GM21360 (cell line): ENCODE results near the gene PRRT1B.

Experiments
- ATAC-seq: cut with Tn5 transposase; IDR thresholded peaks from one replicate; pipeline ENCODE4 v1.9.1; 2021; ENCODE audit warnings: mild to moderate bottlenecking, moderate library complexity; ENCODE audit not compliant: unreplicated experiment

Gene PRRT1B

DNA sequence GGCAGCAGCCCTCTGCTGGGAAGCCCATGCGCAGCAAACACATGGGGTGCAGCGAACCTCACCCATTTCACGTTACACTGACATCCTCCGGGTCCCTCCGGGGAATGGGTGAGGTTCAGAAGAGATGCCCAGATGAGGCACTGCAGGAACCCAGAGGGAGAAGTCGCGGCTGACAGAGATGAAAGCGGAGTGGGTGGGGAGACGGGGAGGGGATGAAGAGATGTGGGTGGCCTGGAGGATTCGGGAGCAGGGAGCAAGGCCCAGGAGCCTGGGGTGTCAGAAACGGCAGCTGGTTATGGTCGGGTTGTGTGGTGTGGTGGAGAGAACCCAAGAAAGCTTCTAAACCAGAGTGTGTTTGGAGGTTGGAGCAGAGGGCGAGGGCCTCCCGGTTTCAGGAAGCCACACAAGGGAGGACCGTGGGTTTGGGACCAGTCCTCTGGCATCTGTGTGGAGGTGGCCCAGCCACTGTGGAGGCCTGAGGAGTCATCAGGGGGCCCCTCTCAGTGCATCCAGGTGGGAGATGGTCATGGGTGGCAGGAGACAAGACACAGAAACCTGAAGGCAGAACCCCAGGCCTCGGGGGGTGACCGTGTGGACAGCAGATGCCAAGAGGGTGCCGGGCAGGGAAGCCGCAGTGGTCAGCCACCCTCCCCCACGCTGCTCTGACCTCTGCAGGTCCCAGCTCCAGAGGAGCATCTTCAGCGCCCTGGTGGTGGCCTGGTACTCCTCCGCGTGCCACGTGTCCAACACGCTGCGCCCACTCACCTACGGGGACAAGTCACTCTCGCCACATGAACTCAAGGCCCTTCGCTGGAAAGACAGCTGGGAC lies 22.9 kb upstream of the PRRT1B start:
- no peak for ATAC-seq

GRCh38 chr9:131523086-131523388 lies 22.3 kb upstream of the PRRT1B start:
- no peak for ATAC-seq

- ATAC-seq: no peak
Observed at GRCh38 chr9:131523451-131524435, 21.6 kb upstream of the PRRT1B start.

GRCh38 chr9:131524665-131525315 lies 20.5 kb upstream of the PRRT1B start:
- no peak for ATAC-seq

GRCh38 chr9:131525643-131526565 lies 19.4 kb upstream of the PRRT1B start:
- ATAC-seq: no peak

GRCh38 chr9:131528186-131528585 lies 17.1 kb upstream of the PRRT1B start:
- ATAC-seq: no peak

DNA sequence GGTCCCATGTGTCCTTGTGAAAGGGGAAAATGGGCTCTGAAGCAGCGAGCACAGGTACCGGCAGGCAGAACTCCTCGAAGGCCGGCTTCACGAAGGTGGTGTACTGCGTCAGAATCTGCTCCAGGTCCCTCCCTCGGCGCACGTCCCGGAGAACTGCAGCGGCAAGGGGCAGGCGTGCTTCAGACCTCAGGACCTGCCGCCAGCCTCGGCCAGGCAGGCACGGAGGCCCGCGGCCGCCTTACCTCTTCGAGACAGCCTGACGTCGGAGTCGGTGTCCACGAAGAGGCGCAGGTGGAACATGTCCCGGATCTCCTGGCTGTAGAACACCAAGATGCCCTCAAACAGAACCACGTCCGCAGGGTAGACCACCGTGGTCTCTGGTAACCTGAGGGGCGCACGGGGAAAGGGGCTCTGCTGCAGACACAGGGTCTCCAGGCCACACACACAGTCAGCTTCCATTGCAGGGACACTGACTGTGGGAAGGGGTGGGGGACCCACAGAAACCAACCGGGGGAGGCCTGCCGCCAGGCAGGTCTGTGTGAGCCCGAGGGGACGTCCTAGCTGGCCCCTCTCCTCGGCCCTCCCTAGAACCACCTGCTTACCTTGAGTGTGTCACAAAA lies 16.3 kb upstream of the PRRT1B start:
- ATAC-seq: no peak

DNA sequence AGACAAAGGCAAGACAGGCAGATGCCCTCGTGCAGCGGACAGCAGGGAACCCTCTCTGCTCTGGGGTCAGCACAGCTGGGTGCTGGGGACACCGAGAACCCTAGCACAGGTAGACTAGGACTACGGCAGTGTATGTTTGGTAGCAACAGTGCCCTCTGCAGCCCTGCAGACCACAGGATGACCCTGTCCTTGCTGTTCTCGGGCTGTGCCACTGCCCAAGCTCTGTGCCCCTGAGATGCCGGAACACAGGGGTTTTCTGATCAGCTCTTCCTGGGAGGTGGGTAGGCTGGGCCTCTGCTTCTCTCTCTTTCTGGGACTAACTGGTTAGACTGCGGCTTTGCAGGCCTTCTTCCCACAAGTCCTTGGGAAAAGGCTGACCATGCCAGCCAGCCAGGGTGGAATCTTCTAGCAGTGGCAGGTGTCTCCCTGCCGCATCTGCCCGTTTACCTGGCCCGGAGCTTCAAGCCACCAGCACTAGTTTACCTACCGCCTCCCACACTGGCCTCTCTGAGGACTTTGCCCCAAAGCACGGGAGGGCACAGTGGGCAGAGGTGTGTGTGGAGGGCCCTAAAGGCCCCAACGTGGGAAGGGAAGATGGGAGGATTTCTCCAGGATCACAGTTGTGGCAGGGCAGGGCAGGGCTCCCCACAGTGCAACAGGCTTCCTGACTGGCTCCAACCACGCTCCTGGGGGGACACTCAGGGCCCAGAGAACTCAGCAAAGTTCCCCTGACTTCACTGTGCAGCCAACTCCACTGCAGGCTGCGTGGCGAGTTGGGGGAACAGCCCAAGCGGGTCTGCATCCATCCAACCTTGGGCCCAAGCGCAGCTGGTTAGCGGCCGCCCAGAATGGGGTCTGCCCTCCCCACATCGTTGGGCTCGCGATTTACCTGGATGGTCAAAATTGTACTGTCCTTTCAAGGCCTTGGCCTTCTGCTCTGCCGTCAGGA lies 15.5 kb upstream of the PRRT1B start:
- ATAC-seq: no peak

- ATAC-seq: peak; percentile 23
Observed at GRCh38 chr9:131530546-131530919, 14.8 kb upstream of the PRRT1B start.

GRCh38 chr9:131530920-131531832 lies 14.1 kb upstream of the PRRT1B start, which contains the start of gene UCK1:
UCK1 (minus strand) TSS chr9:131531263; CDS start chr9:131531174, 89 bp downstream.
- ATAC-seq: peak; percentile 76

- ATAC-seq: no peak
Observed at GRCh38 chr9:131534721-131535237, 10.5 kb upstream of the PRRT1B start.

DNA sequence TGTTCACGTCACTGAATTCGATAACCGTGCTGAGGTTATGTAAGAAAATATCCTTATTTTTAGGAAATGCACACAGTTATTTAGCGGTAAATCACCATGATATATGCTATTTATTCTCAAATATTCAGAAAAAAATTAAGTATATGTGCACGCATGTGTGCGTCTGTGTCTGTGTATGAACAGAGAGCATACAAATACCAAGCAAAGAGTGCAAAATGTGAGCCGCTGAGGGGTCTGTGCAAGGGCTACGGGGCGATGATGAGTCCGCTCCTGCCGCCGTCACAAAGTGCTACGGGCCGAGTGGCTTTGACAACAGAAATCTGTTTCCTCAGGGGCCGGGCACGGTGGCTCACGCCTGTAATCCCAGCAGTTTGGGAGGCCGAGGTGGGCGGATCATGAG lies 7.4 kb upstream of the PRRT1B start:
- no peak for ATAC-seq

DNA sequence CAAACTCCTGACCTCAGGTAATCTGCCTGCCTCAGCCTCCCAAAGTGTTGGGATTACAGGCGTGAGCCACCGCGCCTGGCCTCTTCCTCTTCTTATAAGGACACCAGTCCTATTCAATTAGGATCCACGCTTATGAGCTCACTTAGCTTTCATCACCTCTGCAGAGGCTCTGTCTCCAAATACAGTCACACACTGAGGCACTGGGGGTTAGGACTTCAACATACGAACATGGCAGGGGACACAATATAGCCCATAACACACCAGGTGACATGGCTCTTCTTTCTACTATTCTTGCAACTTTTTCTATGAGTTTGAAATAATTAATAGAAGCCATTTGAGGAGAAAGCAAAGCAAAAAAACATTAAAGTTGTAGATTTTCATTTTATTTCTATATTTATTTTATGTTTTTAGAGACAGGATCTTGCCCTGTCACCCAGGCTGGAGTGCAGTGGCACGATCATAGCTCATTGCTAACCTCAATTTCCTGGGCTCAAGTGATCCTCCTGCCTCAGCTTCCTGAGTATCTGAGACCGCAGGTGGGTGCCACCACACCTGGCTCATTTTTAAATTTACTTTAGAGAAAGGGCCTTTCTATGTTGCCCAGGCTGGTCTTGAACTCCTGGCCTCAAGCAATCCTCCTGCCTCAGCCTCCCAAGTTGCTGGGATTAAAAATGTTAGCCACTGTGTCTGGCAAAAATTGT lies 6.0 kb upstream of the PRRT1B start:
- no peak for ATAC-seq

DNA sequence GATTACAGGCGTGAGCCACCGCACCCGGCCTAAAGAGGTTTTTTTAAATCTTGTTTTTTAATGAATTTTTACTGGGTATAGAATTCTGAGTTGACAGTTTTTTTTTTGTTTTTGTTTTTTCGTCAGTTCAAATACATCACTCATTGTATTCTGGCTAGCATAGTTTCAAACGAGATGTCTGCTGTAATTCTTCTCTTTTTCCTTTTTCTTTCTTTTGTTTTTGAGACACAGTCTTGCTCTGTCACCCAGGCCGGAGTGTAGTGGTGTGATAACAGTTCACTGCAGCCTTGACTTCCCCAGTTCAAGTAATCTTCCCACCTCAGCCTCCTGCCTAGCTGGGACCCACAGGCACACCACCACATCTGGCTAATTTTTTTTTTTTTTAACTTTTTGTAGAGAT lies 2.2 kb upstream of the PRRT1B start:
- ATAC-seq: no peak

GRCh38 chr9:131545786-131546335 lies 538 bp downstream of the PRRT1B start:
- no peak for ATAC-seq

GRCh38 chr9:131546336-131547084 lies 1.2 kb downstream of the PRRT1B start:
- no peak for ATAC-seq
